Stimulated activated CD8-positive, alpha-beta memory T cell treated with anti-CD3 and anti-CD28 coated beads, Interleukin-2, amount 100 ng/mL, for 1 hour (primary cell): ENCODE results near the gene SDCCAG8.

Experiments used
- DNase-seq, 2 donors: peaks; one replicate each; pipeline ENCODE4 v3.0.0-alpha.2; 2020; ENCODE audit warnings: low read depth in 2 of 2

SDCCAG8 gene

GRCh38 chr1:243420016-243420945 lies 164.4 kb downstream of the SDCCAG8 start:
- no peak for DNase-seq

- DNase-seq = no peak
Measured at GRCh38 chr1:243420946-243421685, 165.3 kb downstream of the SDCCAG8 start.

GRCh38 chr1:243421784-243422183 lies 165.9 kb downstream of the SDCCAG8 start:
- no peak for DNase-seq

- no peak for DNase-seq
Measured at GRCh38 chr1:243422362-243422761, 166.5 kb downstream of the SDCCAG8 start.

GRCh38 chr1:243428084-243428483 lies 172.2 kb downstream of the SDCCAG8 start:
- no peak for DNase-seq

- DNase-seq = no peak
Measured at GRCh38 chr1:243428617-243429342, 172.9 kb downstream of the SDCCAG8 start.

GRCh38 chr1:243431591-243431990 lies 175.8 kb downstream of the SDCCAG8 start:
- DNase-seq = no peak

- no peak for DNase-seq
Measured at GRCh38 chr1:243432136-243432535, 176.3 kb downstream of the SDCCAG8 start.

GRCh38 chr1:243433737-243434370 lies 178.0 kb downstream of the SDCCAG8 start:
- no peak for DNase-seq

- DNase-seq = no peak
Measured at GRCh38 chr1:243434594-243434993, 178.8 kb downstream of the SDCCAG8 start.

GRCh38 chr1:243435836-243436235 lies 180.0 kb downstream of the SDCCAG8 start:
- no peak for DNase-seq

GRCh38 chr1:243438146-243438545 lies 182.3 kb downstream of the SDCCAG8 start:
- no peak for DNase-seq

- no peak for DNase-seq
Measured at GRCh38 chr1:243438815-243439214, 183.0 kb downstream of the SDCCAG8 start.

- DNase-seq = no peak
Measured at GRCh38 chr1:243440406-243440805, 184.6 kb downstream of the SDCCAG8 start.

- no peak for DNase-seq
Measured at GRCh38 chr1:243441601-243442000, 185.8 kb downstream of the SDCCAG8 start.

- DNase-seq = no peak
Measured at GRCh38 chr1:243443557-243443956, 187.7 kb downstream of the SDCCAG8 start.

GRCh38 chr1:243447347-243447746 lies 191.5 kb downstream of the SDCCAG8 start:
- DNase-seq = no peak

GRCh38 chr1:243447844-243448243 lies 192.0 kb downstream of the SDCCAG8 start:
- DNase-seq = no peak

- DNase-seq = no peak
Measured at GRCh38 chr1:243449373-243449772, 193.5 kb downstream of the SDCCAG8 start.

- DNase-seq = no peak
Measured at GRCh38 chr1:243452092-243452491, 196.3 kb downstream of the SDCCAG8 start.

- no peak for DNase-seq
Measured at GRCh38 chr1:243454328-243454997, 198.6 kb downstream of the SDCCAG8 start.
